Hepatocyte (in vitro differentiated cells): ENCODE data around the gene RPS6KC1. TPM values are rescaled to one million over a fixed set of nuclear protein-coding genes. Genes with fewer than 3 reads are reported as not detected.

Experiments
- DNase-seq: peaks from one replicate; pipeline ENCODE4 v3.0.0-alpha.2; 2016; ENCODE audit warnings: low spot score
- H2AFZ ChIP-seq: fragments of 200-600 bp; sonication (generic); 2 replicates; pipeline ENCODE4 v1.6.0; 2016; ENCODE audit warnings: antibody characterized with exemption, mild to moderate bottlenecking
- H3K27ac ChIP-seq: fragments of 200-600 bp; sonication (generic); 2 replicates; pipeline ENCODE4 v1.5.1; 2016; ENCODE audit warnings: mild to moderate bottlenecking
- H3K27me3 ChIP-seq: fragments of 200-600 bp; sonication (generic); 2 replicates; pipeline ENCODE4 v1.6.1; 2016
- H3K36me3 ChIP-seq: fragments of 200-600 bp; sonication (generic); replicated peaks from 2 replicates; pipeline ENCODE4 v1.5.1; 2016; ENCODE audit warnings: low read depth; ENCODE audit not compliant: insufficient read depth
- H3K4me1 ChIP-seq: fragments of 200-600 bp; sonication (generic); 2 replicates; pipeline ENCODE4 v1.5.1; 2016; ENCODE audit warnings: mild to moderate bottlenecking, moderate library complexity; ENCODE audit not compliant: insufficient read depth
- H3K4me2 ChIP-seq: fragments of 200-600 bp; sonication (generic); 2 replicates; pipeline ENCODE4 v1.6.0; 2016
- H3K4me3 ChIP-seq: fragments of 200-600 bp; sonication (generic); 2 replicates; pipeline ENCODE4 v1.5.1; 2016; ENCODE audit warnings: mild to moderate bottlenecking
- H3K79me2 ChIP-seq: fragments of 200-600 bp; sonication (generic); 2 replicates; pipeline ENCODE4 v1.6.0; 2017; ENCODE audit warnings: mild to moderate bottlenecking
- H3K9me2 ChIP-seq: fragments of 200-600 bp; sonication (generic); replicated peaks from 2 replicates; pipeline ENCODE4 v1.6.0; 2017; ENCODE audit warnings: mild to moderate bottlenecking; ENCODE audit not compliant: insufficient read depth
- H3K9me3 ChIP-seq: fragments of 200-600 bp; sonication (generic); 2 replicates; pipeline ENCODE4 v1.5.1; 2016; ENCODE audit warnings: low read depth, mild to moderate bottlenecking
- H4K20me1 ChIP-seq: fragments of 200-600 bp; sonication (generic); 2 replicates; pipeline ENCODE4 v1.6.0; 2016; ENCODE audit warnings: mild to moderate bottlenecking; ENCODE audit not compliant: insufficient read depth, poor library complexity, severe bottlenecking
- EZH2 ChIP-seq: fragments of 200-600 bp; sonication (generic); IDR thresholded peaks from 2 replicates; pipeline ENCODE4 v1.6.1; 2016; ENCODE audit warnings: antibody characterized with exemption, mild to moderate bottlenecking, borderline replicate concordance
- EZH2phosphoT487 ChIP-seq: fragments of 200-600 bp; sonication (generic); IDR thresholded peaks from one replicate; pipeline ENCODE4 v1.6.1; 2018; ENCODE audit warnings: antibody characterized with exemption, mild to moderate bottlenecking, low read depth, moderate library complexity; ENCODE audit not compliant: unreplicated experiment, severe bottlenecking
- WGBS: methylation state at CpG from one replicate; pipeline ENCODE4 v1.1.6; 2016; ENCODE audit warnings: low lambda C conversion rate; ENCODE audit errors: missing lambda C conversion rate; 5-methylcytosine and 5-hydroxymethylcytosine counted together
- polyA plus RNA-seq: library from polyadenylated mRNA; unstranded; fragments of >200 nt; fragmentation: Nextera tagmentation; extraction: Ambion mirVana; gene quantifications from 2 replicates; pipeline ENCODE4 v1.2.1, GENCODE V29; 2016
- total RNA-seq: library from RNA; depleted of rRNA; stranded (reverse); fragments of >200 nt; gene quantifications from 2 replicates; pipeline ENCODE4 v1.2.3, GENCODE V29; 2014
- TF ChIP-seq, protein P1 (sequence below): fragments of 200-600 bp; sonication (generic); IDR thresholded peaks from 2 replicates; pipeline ENCODE4 v1.5.1; 2016; ENCODE audit warnings: antibody characterized with exemption, mild to moderate bottlenecking; ENCODE audit not compliant: poor library complexity

RPS6KC1 gene
- total and polyA plus RNA-seq, 2 experiments from 2014 or later = 10.0 to 26.9 TPM

DNA sequence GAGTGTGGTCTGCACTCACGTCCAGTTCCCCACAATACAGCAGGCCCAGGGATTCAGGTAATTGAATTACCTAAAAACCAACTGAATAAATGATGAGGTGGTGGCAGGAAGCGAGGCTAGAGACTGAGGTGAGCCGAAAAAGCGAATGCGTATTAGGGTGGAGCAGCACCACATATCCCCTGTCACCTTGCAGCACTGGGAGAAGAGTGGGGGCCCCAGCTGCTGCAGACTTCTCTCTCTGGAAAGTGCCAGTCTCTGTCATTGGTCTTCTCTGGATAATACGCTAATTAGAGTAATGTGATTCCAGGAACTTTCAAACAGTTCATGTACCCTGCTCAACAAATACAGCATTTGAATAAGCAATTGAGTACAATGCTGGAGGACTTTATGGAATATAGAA lies 199.0 kb downstream of the RPS6KC1 start:
- no peak for DNase-seq
- no peak overlapping the region for H2AFZ ChIP-seq
- WGBS = 94% methylated on average over 6 of the region's 6 CpGs
- no peak overlapping the region for H3K4me3 ChIP-seq
- H3K79me2 ChIP-seq = no peaks in the 10 kb centered on the region
- peaks cover 14% of the 10 kb centered on the region for H3K4me1 ChIP-seq
- TF ChIP-seq EZH2phosphoT487 = no peak
- TF ChIP-seq, protein P1, sequence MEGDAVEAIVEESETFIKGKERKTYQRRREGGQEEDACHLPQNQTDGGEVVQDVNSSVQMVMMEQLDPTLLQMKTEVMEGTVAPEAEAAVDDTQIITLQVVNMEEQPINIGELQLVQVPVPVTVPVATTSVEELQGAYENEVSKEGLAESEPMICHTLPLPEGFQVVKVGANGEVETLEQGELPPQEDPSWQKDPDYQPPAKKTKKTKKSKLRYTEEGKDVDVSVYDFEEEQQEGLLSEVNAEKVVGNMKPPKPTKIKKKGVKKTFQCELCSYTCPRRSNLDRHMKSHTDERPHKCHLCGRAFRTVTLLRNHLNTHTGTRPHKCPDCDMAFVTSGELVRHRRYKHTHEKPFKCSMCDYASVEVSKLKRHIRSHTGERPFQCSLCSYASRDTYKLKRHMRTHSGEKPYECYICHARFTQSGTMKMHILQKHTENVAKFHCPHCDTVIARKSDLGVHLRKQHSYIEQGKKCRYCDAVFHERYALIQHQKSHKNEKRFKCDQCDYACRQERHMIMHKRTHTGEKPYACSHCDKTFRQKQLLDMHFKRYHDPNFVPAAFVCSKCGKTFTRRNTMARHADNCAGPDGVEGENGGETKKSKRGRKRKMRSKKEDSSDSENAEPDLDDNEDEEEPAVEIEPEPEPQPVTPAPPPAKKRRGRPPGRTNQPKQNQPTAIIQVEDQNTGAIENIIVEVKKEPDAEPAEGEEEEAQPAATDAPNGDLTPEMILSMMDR = no peak
- no peak for TF ChIP-seq EZH2
- no peaks in the 10 kb centered on the region for H3K9me3 ChIP-seq
- no peaks in the 10 kb centered on the region for H4K20me1 ChIP-seq
- no peak overlapping the region for H3K27ac ChIP-seq
- no peaks in the 10 kb centered on the region for H3K36me3 ChIP-seq
- no peaks in the 10 kb centered on the region for H3K27me3 ChIP-seq
- no peak overlapping the region for H3K4me2 ChIP-seq
- H3K9me2 ChIP-seq = no peaks in the 10 kb centered on the region

- H3K79me2 ChIP-seq = no peaks in the 10 kb centered on the region
- no peaks in the 10 kb centered on the region for H3K27me3 ChIP-seq
- no peaks in the 10 kb centered on the region for H3K36me3 ChIP-seq
- no peaks in the 10 kb centered on the region for H3K9me2 ChIP-seq
- H2AFZ ChIP-seq = no peak overlapping the region
- no peaks in the 10 kb centered on the region for H4K20me1 ChIP-seq
- WGBS = 93% methylated on average over 3 of the region's 3 CpGs
- TF ChIP-seq EZH2 (no peak), EZH2phosphoT487 (no peak)
- TF ChIP-seq, protein P1 = no peak
- H3K27ac ChIP-seq = no peak overlapping the region
- DNase-seq = no peak
- no peaks in the 10 kb centered on the region for H3K9me3 ChIP-seq
- no peak overlapping the region for H3K4me2 ChIP-seq
- H3K4me3 ChIP-seq = no peak overlapping the region
- H3K4me1 ChIP-seq = peaks cover 14% of the 10 kb centered on the region
Measured at GRCh38 chr1:213250446-213250845, 199.4 kb downstream of the RPS6KC1 start.

DNA sequence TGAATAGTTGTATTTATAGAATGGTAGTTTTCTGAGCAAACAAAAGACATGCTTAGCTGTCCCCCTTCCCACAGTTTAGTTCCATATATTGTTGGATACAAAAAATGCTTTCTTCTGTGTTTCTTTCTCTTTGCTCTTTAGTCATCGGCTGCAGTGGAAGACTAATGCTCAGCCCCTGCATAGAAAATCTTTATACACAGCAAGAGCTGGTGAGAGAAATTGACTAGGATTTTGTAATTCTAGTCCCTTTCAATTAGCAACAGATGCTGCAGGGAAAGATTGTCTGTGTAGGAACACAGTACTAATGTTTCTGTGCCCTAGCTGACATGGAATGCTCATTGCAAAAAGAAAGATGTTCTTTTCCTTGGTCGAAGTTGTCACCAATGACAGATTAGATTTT lies 200.9 kb downstream of the RPS6KC1 start:
- H3K9me3 ChIP-seq = no peaks in the 10 kb centered on the region
- H3K27ac ChIP-seq = no peak overlapping the region
- no peaks in the 10 kb centered on the region for H3K36me3 ChIP-seq
- peaks cover 6% of the 10 kb centered on the region for H3K4me1 ChIP-seq
- 53% methylated on average over 2 of the region's 2 CpGs for WGBS
- H3K4me3 ChIP-seq = no peak overlapping the region
- no peak for DNase-seq
- peak overlapping the region; percentile 12 for H3K4me2 ChIP-seq
- no peak for TF ChIP-seq EZH2
- TF ChIP-seq, protein P1 = no peak
- TF ChIP-seq EZH2phosphoT487 = no peak
- H3K9me2 ChIP-seq = no peaks in the 10 kb centered on the region
- H4K20me1 ChIP-seq = no peaks in the 10 kb centered on the region
- no peaks in the 10 kb centered on the region for H3K27me3 ChIP-seq
- no peak overlapping the region for H2AFZ ChIP-seq
- H3K79me2 ChIP-seq = no peaks in the 10 kb centered on the region

DNA sequence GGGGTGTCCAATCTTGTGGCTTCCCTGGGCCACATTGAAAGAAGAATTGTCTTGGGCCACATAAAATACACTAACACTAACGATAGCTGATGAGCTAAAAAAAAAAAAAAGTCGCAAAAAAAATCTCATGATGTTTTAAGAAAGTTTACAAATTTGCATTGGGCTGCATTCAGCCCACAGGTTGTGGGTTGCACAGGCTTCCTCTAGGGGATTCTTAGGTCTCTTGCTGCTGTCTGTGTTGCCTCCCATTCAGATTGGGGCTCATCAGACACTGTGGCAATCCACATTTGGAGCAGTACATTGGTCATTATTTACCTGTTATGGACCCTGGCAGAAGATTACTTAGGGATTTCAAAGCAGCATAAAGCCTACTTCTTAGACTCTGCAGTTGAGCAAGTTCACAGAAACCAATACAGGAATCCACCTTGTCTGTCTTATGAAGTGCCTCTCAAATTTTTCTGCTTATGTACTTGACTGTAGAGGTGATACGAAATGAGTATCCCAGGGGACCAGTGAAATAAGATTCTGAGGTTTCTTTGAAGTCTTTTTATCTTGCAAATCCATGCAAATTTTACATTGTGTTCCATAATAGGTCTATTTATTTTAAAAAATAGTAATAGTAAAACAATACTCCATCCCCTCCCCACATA lies 205.5 kb downstream of the RPS6KC1 start:
- no peak overlapping the region for H3K4me3 ChIP-seq
- H3K79me2 ChIP-seq = no peaks in the 10 kb centered on the region
- peaks cover 3% of the 10 kb centered on the region for H3K4me1 ChIP-seq
- no peaks in the 10 kb centered on the region for H3K9me3 ChIP-seq
- no peaks in the 10 kb centered on the region for H3K36me3 ChIP-seq
- TF ChIP-seq EZH2phosphoT487 = no peak
- TF ChIP-seq, protein P1 = no peak
- TF ChIP-seq EZH2 = no peak
- H3K9me2 ChIP-seq = no peaks in the 10 kb centered on the region
- WGBS = 98% methylated on average over 3 of the region's 3 CpGs
- H2AFZ ChIP-seq = no peak overlapping the region
- no peaks in the 10 kb centered on the region for H4K20me1 ChIP-seq
- no peak overlapping the region for H3K4me2 ChIP-seq
- H3K27ac ChIP-seq = no peak overlapping the region
- no peaks in the 10 kb centered on the region for H3K27me3 ChIP-seq
- no peak for DNase-seq
